ENCODE data around the gene SPECC1L. TPM values are rescaled to one million over a fixed set of nuclear protein-coding genes. Genes with fewer than 3 reads are reported as not detected.
"Not testable (repeated sequence)": the region's sequence is repeated elsewhere in the genome, so short reads cannot be mapped to it uniquely, and the experiment has no call there.

The SPECC1L gene
- total and polyA plus RNA-seq, 5 donors from 2014 or later, result 4.1 to 39.6 (median 5.8) TPM

- no peak for DNase-seq
- Histone ChIP-seq H3K9me3 (ENCODE audit: control insufficient read depth in 2 of 2, low read length in 2 of 2) (no peaks in the 10 kb centered on the region), H3K27me3 (ENCODE audit: control insufficient read depth, insufficient read depth, low read length) (no peaks in the 10 kb centered on the region), H3K36me3 (ENCODE audit: control insufficient read depth, insufficient read depth, low read length) (peaks cover 21% of the 10 kb centered on the region), H3K4me3 (ENCODE audit: low read depth, low read length) (no peak overlapping the region), H3K27ac (ENCODE audit: insufficient read depth, low read length, poor library complexity, severe bottlenecking) (peak overlapping the region; percentile 14), H3K4me1 (ENCODE audit: control insufficient read depth, insufficient read depth, low read length, poor library complexity, severe bottlenecking) (peaks cover 22% of the 10 kb centered on the region)
- no peak overlapping the region for H3K4me3 Mint-ChIP-seq
- peak overlapping the region in 1 of 3 donors; percentile 15 for H3K27ac Mint-ChIP-seq
- no peaks in the 10 kb centered on the region for H3K9me3 Mint-ChIP-seq
- no peak for ATAC-seq (ENCODE audit: low read depth in 2 of 2)
- no peaks in the 10 kb centered on the region for H3K27me3 Mint-ChIP-seq
- peaks cover 24 to 75% (median 53%) of the 10 kb centered on the region in 4 donors for H3K4me1 Mint-ChIP-seq
- H3K36me3 Mint-ChIP-seq, result peaks cover 36% of the 10 kb centered on the region
These were observed 32.4 kb downstream of the SPECC1L start for GRCh38 chr22:24303007-24303406.

GRCh38 chr22:24304062-24304675 lies 33.5 kb downstream of the SPECC1L start:
- Mint-ChIP-seq H3K4me3 (no peak overlapping the region), H3K36me3 (peaks cover 44% of the 10 kb centered on the region), H3K9me3 (no peaks in the 10 kb centered on the region), H3K27me3 (no peaks in the 10 kb centered on the region), H3K4me1 (peaks cover 24 to 69% (median 54%) of the 10 kb centered on the region in 4 donors), H3K27ac (peak overlapping the region in 1 of 3 donors; percentile 7)
- H3K4me1 ChIP-seq (ENCODE audit: control insufficient read depth, insufficient read depth, low read length, poor library complexity, severe bottlenecking), result peaks cover 22% of the 10 kb centered on the region
- no peak for ATAC-seq (ENCODE audit: low read depth in 2 of 2)
- no peaks in the 10 kb centered on the region for H3K27me3 ChIP-seq (ENCODE audit: control insufficient read depth, insufficient read depth, low read length)
- no peak overlapping the region for H3K4me3 ChIP-seq (ENCODE audit: low read depth, low read length)
- peak in 1 of 3 donors; percentile 25 for DNase-seq
- H3K36me3 ChIP-seq (ENCODE audit: control insufficient read depth, insufficient read depth, low read length), result peaks cover 21% of the 10 kb centered on the region
- H3K9me3 ChIP-seq (ENCODE audit: control insufficient read depth in 2 of 2, low read length in 2 of 2), result no peaks in the 10 kb centered on the region
- no peak overlapping the region for H3K27ac ChIP-seq (ENCODE audit: insufficient read depth, low read length, poor library complexity, severe bottlenecking)

GRCh38 chr22:24305260-24305692 lies 34.6 kb downstream of the SPECC1L start:
- Mint-ChIP-seq H3K27me3 (no peaks in the 10 kb centered on the region), H3K4me1 (peaks cover 23 to 58% (median 47%) of the 10 kb centered on the region in 4 donors), H3K4me3 (peak overlapping the region in 1 of 4 donors; percentile 12), H3K9me3 (no peaks in the 10 kb centered on the region), H3K27ac (peak overlapping the region in 2 of 3 donors; percentile 2 to 20), H3K36me3 (peaks cover 45% of the 10 kb centered on the region)
- Histone ChIP-seq H3K27me3 (ENCODE audit: control insufficient read depth, insufficient read depth, low read length) (no peaks in the 10 kb centered on the region), H3K4me1 (ENCODE audit: control insufficient read depth, insufficient read depth, low read length, poor library complexity, severe bottlenecking) (peaks cover 20% of the 10 kb centered on the region), H3K9me3 (ENCODE audit: control insufficient read depth in 2 of 2, low read length in 2 of 2) (no peaks in the 10 kb centered on the region), H3K36me3 (ENCODE audit: control insufficient read depth, insufficient read depth, low read length) (peaks cover 21% of the 10 kb centered on the region), H3K4me3 (ENCODE audit: low read depth, low read length) (no peak overlapping the region), H3K27ac (ENCODE audit: insufficient read depth, low read length, poor library complexity, severe bottlenecking) (no peak overlapping the region)
- peak; percentile 52 to 57 for ATAC-seq (ENCODE audit: low read depth in 2 of 2)
- DNase-seq, result peak in 1 of 3 donors; percentile 28

GRCh38 chr22:24310969-24311368 lies 40.3 kb downstream of the SPECC1L start:
- Histone ChIP-seq H3K27me3 (ENCODE audit: control insufficient read depth, insufficient read depth, low read length) (no peaks in the 10 kb centered on the region), H3K9me3 (ENCODE audit: control insufficient read depth in 2 of 2, low read length in 2 of 2) (no peaks in the 10 kb centered on the region), H3K27ac (ENCODE audit: insufficient read depth, low read length, poor library complexity, severe bottlenecking) (no peak overlapping the region), H3K4me3 (ENCODE audit: low read depth, low read length) (no peak overlapping the region), H3K36me3 (ENCODE audit: control insufficient read depth, insufficient read depth, low read length) (peaks cover 31% of the 10 kb centered on the region), H3K4me1 (ENCODE audit: control insufficient read depth, insufficient read depth, low read length, poor library complexity, severe bottlenecking) (no peaks in the 10 kb centered on the region)
- ATAC-seq (ENCODE audit: low read depth in 2 of 2) (no peak), DNase-seq (no peak)
- Mint-ChIP-seq H3K4me1 (peaks cover 0 to 26% (median 11%) of the 10 kb centered on the region in 4 donors), H3K27me3 (no peaks in the 10 kb centered on the region), H3K4me3 (no peak overlapping the region), H3K9me3 (no peaks in the 10 kb centered on the region), H3K27ac (no peak overlapping the region), H3K36me3 (peaks cover 54% of the 10 kb centered on the region)

GRCh38 chr22:24315367-24315966 lies 44.8 kb downstream of the SPECC1L start:
- no peaks in the 10 kb centered on the region for H3K27me3 ChIP-seq (ENCODE audit: control insufficient read depth, insufficient read depth, low read length)
- ATAC-seq (ENCODE audit: low read depth in 2 of 2) (no peak), DNase-seq (no peak)
- Mint-ChIP-seq H3K4me1 (peaks cover 0 to 14% (median 4%) of the 10 kb centered on the region in 4 donors), H3K27me3 (no peaks in the 10 kb centered on the region), H3K27ac (peak overlapping the region in 2 of 3 donors; percentile 27 to 80), H3K36me3 (peaks cover 39% of the 10 kb centered on the region), H3K9me3 (no peaks in the 10 kb centered on the region), H3K4me3 (no peak overlapping the region)
- no peaks in the 10 kb centered on the region for H3K4me1 ChIP-seq (ENCODE audit: control insufficient read depth, insufficient read depth, low read length, poor library complexity, severe bottlenecking)
- H3K27ac ChIP-seq (ENCODE audit: insufficient read depth, low read length, poor library complexity, severe bottlenecking), result no peak overlapping the region
- H3K9me3 ChIP-seq (ENCODE audit: control insufficient read depth in 2 of 2, low read length in 2 of 2), result no peaks in the 10 kb centered on the region
- H3K4me3 ChIP-seq (ENCODE audit: low read depth, low read length), result no peak overlapping the region
- peaks cover 29% of the 10 kb centered on the region for H3K36me3 ChIP-seq (ENCODE audit: control insufficient read depth, insufficient read depth, low read length)

GRCh38 chr22:24316264-24316663 lies 45.6 kb downstream of the SPECC1L start:
- peaks cover 42% of the 10 kb centered on the region for H3K36me3 Mint-ChIP-seq
- not testable (repeated sequence) for H3K4me3 ChIP-seq (ENCODE audit: low read depth, low read length); ATAC-seq (ENCODE audit: low read depth in 2 of 2); H3K27me3 Mint-ChIP-seq; H3K27ac Mint-ChIP-seq; H3K27ac ChIP-seq (ENCODE audit: insufficient read depth, low read length, poor library complexity, severe bottlenecking); H3K4me3 Mint-ChIP-seq; H3K9me3 ChIP-seq (ENCODE audit: control insufficient read depth in 2 of 2, low read length in 2 of 2); H3K9me3 Mint-ChIP-seq; H3K4me1 ChIP-seq (ENCODE audit: control insufficient read depth, insufficient read depth, low read length, poor library complexity, severe bottlenecking); H3K27me3 ChIP-seq (ENCODE audit: control insufficient read depth, insufficient read depth, low read length); DNase-seq
- H3K36me3 ChIP-seq (ENCODE audit: control insufficient read depth, insufficient read depth, low read length), result peaks cover 34% of the 10 kb centered on the region
- H3K4me1 Mint-ChIP-seq, result peaks cover 0 to 11% (median 4%) of the 10 kb centered on the region in 4 donors

- Mint-ChIP-seq H3K4me1 (peaks cover 0 to 11% (median 3%) of the 10 kb centered on the region in 4 donors), H3K36me3 (peaks cover 47% of the 10 kb centered on the region)
- H3K36me3 ChIP-seq (ENCODE audit: control insufficient read depth, insufficient read depth, low read length), result peaks cover 46% of the 10 kb centered on the region
- H3K27ac ChIP-seq (ENCODE audit: insufficient read depth, low read length, poor library complexity, severe bottlenecking); DNase-seq; H3K27me3 Mint-ChIP-seq; H3K27me3 ChIP-seq (ENCODE audit: control insufficient read depth, insufficient read depth, low read length); H3K9me3 Mint-ChIP-seq; H3K27ac Mint-ChIP-seq; ATAC-seq (ENCODE audit: low read depth in 2 of 2); H3K4me3 Mint-ChIP-seq; H3K4me1 ChIP-seq (ENCODE audit: control insufficient read depth, insufficient read depth, low read length, poor library complexity, severe bottlenecking); H3K9me3 ChIP-seq (ENCODE audit: control insufficient read depth in 2 of 2, low read length in 2 of 2); H3K4me3 ChIP-seq (ENCODE audit: low read depth, low read length): not testable (repeated sequence)
These were observed 46.9 kb downstream of the SPECC1L start for GRCh38 chr22:24317511-24317910.

- no peak for ATAC-seq (ENCODE audit: low read depth in 2 of 2)
- Histone ChIP-seq H3K4me3 (ENCODE audit: low read depth, low read length) (no peak overlapping the region), H3K27ac (ENCODE audit: insufficient read depth, low read length, poor library complexity, severe bottlenecking) (no peak overlapping the region), H3K4me1 (ENCODE audit: control insufficient read depth, insufficient read depth, low read length, poor library complexity, severe bottlenecking) (no peaks in the 10 kb centered on the region), H3K9me3 (ENCODE audit: control insufficient read depth in 2 of 2, low read length in 2 of 2) (no peaks in the 10 kb centered on the region), H3K27me3 (ENCODE audit: control insufficient read depth, insufficient read depth, low read length) (no peaks in the 10 kb centered on the region), H3K36me3 (ENCODE audit: control insufficient read depth, insufficient read depth, low read length) (peaks cover 34% of the 10 kb centered on the region)
- Mint-ChIP-seq H3K27me3 (no peaks in the 10 kb centered on the region), H3K4me3 (no peak overlapping the region), H3K9me3 (no peaks in the 10 kb centered on the region), H3K4me1 (peaks cover 5 to 17% (median 8%) of the 10 kb centered on the region in 4 donors), H3K36me3 (peaks cover 38% of the 10 kb centered on the region), H3K27ac (no peak overlapping the region)
- DNase-seq, result no peak
These were observed 48.8 kb downstream of the SPECC1L start for GRCh38 chr22:24319451-24319850.
